ENCODE results near the gene RNF157.

GRCh38 chr17:76173474-76173873 lies 66.8 kb downstream of the RNF157 start:
- TF ChIP-seq MYC (IDR thresholded peaks at IDR 0.05; ENCODE audit: insufficient read depth, insufficient read length, insufficient replicate concordance, low read length, severe bottlenecking) (no peak), HDGF (IDR thresholded peaks at IDR 0.05) (no peak), RFX5 (IDR thresholded peaks at IDR 0.05; ENCODE audit: low read depth, low read length) (no peak)

All from GM12878 (cell line).